ENCODE results near the gene PEMT. TPM values are rescaled to one million over a fixed set of nuclear protein-coding genes. Genes with fewer than 3 reads are reported as not detected.

The PEMT gene
- total RNA-seq, 1 experiment from 2014 or later: 53.1 TPM

GRCh38 chr17:17603178-17603894 lies 11.8 kb upstream of the PEMT start (continued):
- TF ChIP-seq CREB1 (CRISPR knock-in tag; IDR thresholded peaks at IDR 0.05): no peak
- no peak for TF ChIP-seq E2F1 (CRISPR knock-in tag; IDR thresholded peaks at IDR 0.05)
- no peak for TF ChIP-seq JUN (CRISPR knock-in tag; IDR thresholded peaks at IDR 0.05)
- TF ChIP-seq KAT7 (CRISPR knock-in tag; IDR thresholded peaks at IDR 0.05; ENCODE audit: borderline replicate concordance): no peak
- no peak for TF ChIP-seq ARID4B (CRISPR knock-in tag; IDR thresholded peaks at IDR 0.05; ENCODE audit: borderline replicate concordance)
- TF ChIP-seq SP1 (CRISPR knock-in tag; conservative IDR thresholded peaks at IDR 0.05): no peak

- H3K4me3 Mint-ChIP-seq: no peak overlapping the region
- no peak for TF ChIP-seq ATF1 (CRISPR knock-in tag; IDR thresholded peaks at IDR 0.05)
- no peak for TF ChIP-seq ATF3 (CRISPR knock-in tag; conservative IDR thresholded peaks at IDR 0.05)
- TF ChIP-seq ZNF512 (CRISPR knock-in tag; IDR thresholded peaks at IDR 0.05; ENCODE audit: borderline replicate concordance): no peak
- peak; percentile 67 for TF ChIP-seq USF2 (CRISPR knock-in tag; IDR thresholded peaks at IDR 0.05)
- no peaks in the 10 kb centered on the region for H3K9me3 Mint-ChIP-seq
- POLR2A ChIA-PET: no interaction called here
- peaks cover 5% of the 10 kb centered on the region for H3K4me1 Mint-ChIP-seq
- CTCF ChIA-PET: interaction anchor here (1.1 kb wide), 1 partner anchor 14 kb away, joined by 4 read pairs; no protein-coding TSS in a partner anchor
- ATAC-seq (peak; percentile 36; the same call in 1 of the 2 replicates), DNase-seq (ENCODE audit: low spot score) (no peak)
- no peak overlapping the region for H3K27ac Mint-ChIP-seq
- no peaks in the 10 kb centered on the region for H3K36me3 Mint-ChIP-seq
- no peaks in the 10 kb centered on the region for H3K27me3 Mint-ChIP-seq (ENCODE audit: low read depth)
These were observed 8.5 kb upstream of the PEMT start for GRCh38 chr17:17599965-17600364.

GRCh38 chr17:17598003-17598402 lies 6.5 kb upstream of the PEMT start:
- no peak overlapping the region for H3K27ac Mint-ChIP-seq
- CTCF ChIA-PET: no interaction called here
- H3K4me1 Mint-ChIP-seq: peaks cover 3% of the 10 kb centered on the region; the same call in 1 of the 2 replicates
- H3K9me3 Mint-ChIP-seq: no peaks in the 10 kb centered on the region
- ATAC-seq (no peak), DNase-seq (ENCODE audit: low spot score) (no peak)
- no peaks in the 10 kb centered on the region for H3K27me3 Mint-ChIP-seq (ENCODE audit: low read depth)
- H3K4me3 Mint-ChIP-seq: no peak overlapping the region
- H3K36me3 Mint-ChIP-seq: no peaks in the 10 kb centered on the region
- POLR2A ChIA-PET: interaction anchor here (0.6 kb wide), 1 partner anchor 1855 kb away, joined by 3 read pairs; no protein-coding TSS in a partner anchor
- TF ChIP-seq STAT6 (CRISPR knock-in tag; conservative IDR thresholded peaks at IDR 0.05; ENCODE audit: low read depth) (no peak), NFYB (CRISPR knock-in tag; conservative IDR thresholded peaks at IDR 0.05; ENCODE audit: low read depth) (no peak), FOXP4 (CRISPR knock-in tag; IDR thresholded peaks at IDR 0.05) (no peak), USF2 (CRISPR knock-in tag; IDR thresholded peaks at IDR 0.05) (no peak), FOXK1 (CRISPR knock-in tag; IDR thresholded peaks at IDR 0.05) (no peak), EMX1 (CRISPR knock-in tag; IDR thresholded peaks at IDR 0.05) (no peak)

Measured in WTC11 (cell line).